ENCODE results near the gene SEL1L3.

DNA sequence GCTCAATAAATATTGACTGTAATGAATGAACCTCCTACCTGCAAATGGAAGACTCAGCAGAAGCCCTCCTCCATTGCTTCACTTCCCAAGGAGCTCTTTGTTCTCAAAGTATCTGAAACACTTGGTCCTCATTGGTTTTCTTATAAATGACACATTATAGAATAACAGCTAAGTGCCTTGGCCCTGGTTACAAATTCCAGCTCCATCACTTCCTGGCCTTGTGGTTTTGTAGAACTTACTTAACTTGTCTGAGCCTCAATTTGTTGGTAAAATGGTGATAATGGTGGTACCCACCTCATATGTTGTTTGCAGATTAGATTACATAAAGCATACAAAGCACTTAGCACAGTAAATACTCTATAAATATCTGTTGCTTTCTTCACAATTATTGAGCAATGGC lies 26.0 kb upstream of the SEL1L3 start:
- TF ChIP-seq CTCF (conservative IDR thresholded peaks at IDR 0.05; ENCODE audit: low read length), result no peak
- no peak for TF ChIP-seq EZH2phosphoT487 (IDR thresholded peaks at IDR 0.05; ENCODE audit: borderline replicate concordance, low read depth, low read length)

Data from OCI-LY7 (cell line).